ENCODE measurements around the gene NCAPD2. TPM values are rescaled to one million over a fixed set of nuclear protein-coding genes. Genes with fewer than 3 reads are reported as not detected.

NCAPD2 gene
- total and polyA plus RNA-seq, 2 of the 4 experiments (the other 2 are of a cell fraction), result 35.6 to 57.9 TPM

GRCh38 chr12:6444704-6445688 lies 48.9 kb upstream of the NCAPD2 start, which contains the start of gene CD27:
CD27 (plus strand) TSS chr12:6444955; CDS start chr12:6445096, 141 bp downstream.
- Histone ChIP-seq H3K27me3 (ENCODE audit: control insufficient read depth, insufficient read depth, low read length) (no peaks in the 10 kb centered on the region), H2AFZ (replicated peaks; ENCODE audit: low read length, poor library complexity) (no peak within 1 kb of the TSS), H4K91ac (ENCODE audit: insufficient read depth, low read depth, low read length) (no peak within 1 kb of the TSS), H2BK120ac (ENCODE audit: low read depth, low read length) (no peak within 1 kb of the TSS), H3K4me3 (ENCODE audit: insufficient read depth, low read depth, low read length) (no peak within 1 kb of the TSS), H3K56ac (ENCODE audit: extremely low read depth, insufficient read depth, low read length) (no peak within 1 kb of the TSS), H4K8ac (ENCODE audit: low read depth in 2 of 2, low read length in 2 of 2) (no peak within 1 kb of the TSS), H3K4ac (ENCODE audit: low read depth, low read length) (no peak within 1 kb of the TSS), H3K4me1 (ENCODE audit: control insufficient read depth, insufficient read depth, low read length) (peaks cover 2% of the 10 kb centered on the region), H3K9me3 (ENCODE audit: control insufficient read depth, insufficient read depth, low read length) (no peaks in the 10 kb centered on the region), H3K36me3 (ENCODE audit: control insufficient read depth, insufficient read depth, low read length) (peaks cover 15% of the 10 kb centered on the region), H3K27ac (ENCODE audit: insufficient read depth, low read length) (no peak within 1 kb of the TSS), H3K14ac (replicated peaks; ENCODE audit: low read depth, low read length) (no peak within 1 kb of the TSS), H2BK5ac (ENCODE audit: low read depth, low read length, poor library complexity, severe bottlenecking) (no peak within 1 kb of the TSS), H2AK5ac (ENCODE audit: low read depth, low read length) (no peak within 1 kb of the TSS), H2BK20ac (ENCODE audit: low read depth, low read length) (no peak within 1 kb of the TSS), H3K79me1 (ENCODE audit: low read depth in 1 of 2, low read length in 2 of 2) (peaks cover 2 to 3% of the 10 kb centered on the region in 2 experiments; a peak in 3 of 4 replicates), H4K5ac (ENCODE audit: low read depth, low read length) (no peak within 1 kb of the TSS), H4K20me1 (ENCODE audit: insufficient read depth, low read length) (no peaks in the 10 kb centered on the region), H3K23ac (ENCODE audit: low read depth, low read length) (0 out of 2 replicates have a peak within 1 kb of the TSS, but pooled peaks have one; percentile 51), H3K18ac (ENCODE audit: low read depth, low read length) (no peak within 1 kb of the TSS), H3K9ac (ENCODE audit: low read depth, low read length) (no peak within 1 kb of the TSS), H3K4me2 (ENCODE audit: low read depth, low read length) (no peak within 1 kb of the TSS), H2BK15ac (ENCODE audit: low read depth, low read length) (no peak within 1 kb of the TSS), H3K9me1 (ENCODE audit: insufficient read depth, low read length) (peaks cover 2% of the 10 kb centered on the region; the same call in 1 of the 2 replicates), H2AK9ac (replicated peaks; ENCODE audit: low read depth, low read length, poor library complexity) (peak within 1 kb of the TSS; percentile 13)
- ATAC-seq (ENCODE audit: low read depth), result no peak
- CTCF ChIA-PET, result no interaction called here
- dilution Hi-C loops (cut with HindIII; ENCODE audit: low sequenced_read_pairs, unreplicated experiment) (no loop called here), intact Hi-C loops (cut with micrococcal nuclease) (no loop called here), in situ Hi-C loops (cut with MboI; ENCODE audit: low sequenced_read_pairs) (no loop called here)
- no peak for DNase-seq
- POLR2A ChIA-PET (ENCODE audit: unreplicated experiment), result interaction anchor here (0.6 kb wide), 1 partner anchor 41 kb away, joined by 3 read pairs; no protein-coding TSS in a partner anchor
- 80% methylated on average over 1 of the region's 16 CpGs; no CpG with 5 or more reads in 1 of the 2 experiments for WGBS, 2 experiments (ENCODE audit: extremely low coverage in 2 of 2, insufficient read length in 1 of 2)
- BruUV-seq (replicated peaks), result no TSS peak
- no peak for TF ChIP-seq BHLHE40 (IDR thresholded peaks at IDR 0.05; ENCODE audit: low read depth, low read length)
- no peak for TF ChIP-seq ELK1 (IDR thresholded peaks at IDR 0.05; ENCODE audit: borderline replicate concordance, low read depth, low read length)
- TF ChIP-seq CEBPB (IDR thresholded peaks at IDR 0.05; ENCODE audit: low read depth, low read length), result no peak
- TF ChIP-seq SMC3 (IDR thresholded peaks at IDR 0.05; ENCODE audit: low read depth, low read length), result no peak
- TF ChIP-seq MAZ (IDR thresholded peaks at IDR 0.05; ENCODE audit: borderline replicate concordance, low read depth, low read length), result no peak
- TF ChIP-seq MXI1 (IDR thresholded peaks at IDR 0.05; ENCODE audit: borderline replicate concordance, low read depth, low read length), result no peak
- no peak for TF ChIP-seq MAFK (IDR thresholded peaks at IDR 0.05; ENCODE audit: low read depth, low read length)
- TF ChIP-seq USF2 (IDR thresholded peaks at IDR 0.05; ENCODE audit: low read depth, low read length), result no peak
- TF ChIP-seq CHD1 (IDR thresholded peaks at IDR 0.05; ENCODE audit: low read depth, low read length), result no peak
- no peak for TF ChIP-seq FOS (IDR thresholded peaks at IDR 0.05; ENCODE audit: low read depth, low read length)
- no peak for TF ChIP-seq POLR2A (IDR thresholded peaks at IDR 0.05; ENCODE audit: low read depth, low read length)
- no peak for TF ChIP-seq CTCF (conservative IDR thresholded peaks at IDR 0.05; ENCODE audit: low read depth, low read length)
- TF ChIP-seq RAD21 (IDR thresholded peaks at IDR 0.05; ENCODE audit: low read length), result no peak
- no peak for TF ChIP-seq NFE2L2 (IDR thresholded peaks at IDR 0.05; ENCODE audit: low read depth, low read length)
